HepG2 (cell line): ENCODE measurements around the gene TRAPPC4. TPM values are rescaled to one million over a fixed set of nuclear protein-coding genes. Genes with fewer than 3 reads are reported as not detected.
A peak's percentile ranks its signal among the peaks of the same experiment; 100 is the strongest.

ENCODE experiments used
- ATAC-seq: fragments of 200-7000 bp; cut with Tn5 transposase; 3 replicates; pipeline ENCODE4 v1.9.1; 2020; ENCODE audit warnings: mild to moderate bottlenecking, moderate library complexity
- BruUV-seq: library from RNA; stranded (reverse); fragments of 400-500 nt; replicated peaks from 2 replicates; lab custom pipeline; 2021; lab: Mats Ljungman, UMichigan
- CTCF ChIA-PET: fragments of 300-600 bp; formaldehyde crosslinking; extraction: SDS; loops from one replicate; lab custom pipeline; 2021; ENCODE audit warnings: low total read pairs, inconsistent platforms, low intra/inter-chr PET ratio; lab: Yijun Ruan, JAX
- POLR2A ChIA-PET: fragments of 350-600 bp; sonication (Branson Sonifier 250); formaldehyde crosslinking; loops from one replicate; lab custom pipeline; 2020; ENCODE audit warnings: antibody characterized with exemption, inconsistent platforms; lab: Yijun Ruan, JAX
- DNase-seq: peaks from one replicate; pipeline ENCODE4 v3.0.0-alpha.2; 2015; ENCODE audit warnings: low spot score
- FAIRE-seq: peaks from 3 replicates; lab custom pipeline; 2011; peaks lifted over from hg19 to GRCh38; lab: Jason Lieb, UNC
- H2AFZ ChIP-seq: one replicate; pipeline ENCODE4 v1.6.1; 2011; ENCODE audit warnings: low read length, inconsistent platforms
- H3K27ac ChIP-seq: fragments of 300-600 bp; 3 replicates; pipeline ENCODE4 v1.8.0; 2011; ENCODE audit warnings: mixed run types, mild to moderate bottlenecking, mixed read lengths, low read length, inconsistent platforms; ENCODE audit not compliant: insufficient read depth; ENCODE audit errors: extremely low read length
- H3K27me3 ChIP-seq, 2 experiments: fragments of 200-600 bp in 1 of 2; 2 replicates in 1 of 2; 3 replicates in 1 of 2; pipeline versions ENCODE4 v1.6.0 to v1.8.0; 2011; ENCODE audit warnings: low read length in 2 of 2, mild to moderate bottlenecking in 2 of 2, moderate library complexity in 2 of 2, inconsistent platforms in 1 of 2; ENCODE audit not compliant: insufficient read depth in 2 of 2, control insufficient read depth in 1 of 2
- H3K36me3 ChIP-seq, 2 experiments: fragments of 200-600 bp in 1 of 2; replicated peaks in 1 of 2; 2 replicates in 1 of 2; 3 replicates in 1 of 2; pipeline versions ENCODE4 v1.5.1 to v1.8.0; 2011; ENCODE audit warnings: low read length in 2 of 2, inconsistent platforms in 1 of 2; ENCODE audit not compliant: insufficient read depth in 2 of 2, control insufficient read depth in 1 of 2
- H3K4me1 ChIP-seq: 2 replicates; pipeline ENCODE4 v1.5.1; 2012; ENCODE audit warnings: low read length, inconsistent platforms; ENCODE audit not compliant: insufficient read depth
- H3K4me2 ChIP-seq: 2 replicates; pipeline ENCODE4 v1.6.0; 2011; ENCODE audit warnings: low read depth, low read length, inconsistent platforms
- H3K4me3 ChIP-seq, 3 experiments: fragments of 200-600 bp in 1 of 3; sonication (generic), shearing (Covaris generic) in 1 of 3; replicated peaks in 1 of 3; 2 replicates each; pipeline ENCODE4 v1.5.1; 2011 to 2016; ENCODE audit warnings: low read length in 3 of 3, inconsistent platforms in 2 of 3, low read depth in 2 of 3, mild to moderate bottlenecking in 2 of 3, control low read depth in 1 of 3, mixed read lengths in 1 of 3; ENCODE audit not compliant: insufficient read depth in 1 of 3
- H3K79me2 ChIP-seq: one replicate; pipeline ENCODE4 v1.6.1; 2011; ENCODE audit warnings: low read length, inconsistent platforms; ENCODE audit not compliant: insufficient read depth
- H3K9ac ChIP-seq: 2 replicates; pipeline ENCODE4 v1.6.0; 2011; ENCODE audit warnings: mild to moderate bottlenecking, low read depth, low read length, inconsistent platforms; ENCODE audit not compliant: insufficient read depth
- H3K9me3 ChIP-seq: 2 replicates; pipeline ENCODE4 v1.5.1; 2012; ENCODE audit warnings: mild to moderate bottlenecking, low read length
- H4K20me1 ChIP-seq: 2 replicates; pipeline ENCODE4 v1.6.0; 2011; ENCODE audit warnings: inconsistent platforms, mild to moderate bottlenecking, low read length, moderate library complexity; ENCODE audit not compliant: insufficient read depth
- FOXA3 ChIP-seq: IDR thresholded peaks from 2 replicates; pipeline ENCODE4 v1.6.1; 2016; ENCODE audit warnings: missing genetic modification reagents, missing compliant biosample characterization
- HHEX ChIP-seq: IDR thresholded peaks from 2 replicates; pipeline ENCODE4 v1.6.1; 2016; ENCODE audit warnings: control low read depth
- MAFK ChIP-seq, 2 experiments: IDR thresholded peaks in 1 of 2; conservative IDR thresholded peaks in 1 of 2; 2 replicates each; pipeline ENCODE4 v1.6.1; 2011; ENCODE audit warnings: improper control_type of control experiment in 2 of 2, low read length in 2 of 2
- MLXIP ChIP-seq: sonication (generic); formaldehyde crosslinking; IDR thresholded peaks from 2 replicates; pipeline ENCODE4 v1.9.0; 2021; ENCODE audit warnings: missing genetic modification reagents, borderline replicate concordance
- NCOA2 ChIP-seq: sonication (generic); formaldehyde crosslinking; IDR thresholded peaks from 2 replicates; pipeline ENCODE4 v1.8.0; 2022; ENCODE audit warnings: inconsistent platforms
- NFIC ChIP-seq: IDR thresholded peaks from 2 replicates; pipeline ENCODE4 v1.6.1; 2012; ENCODE audit warnings: mild to moderate bottlenecking, low read length, inconsistent platforms
- NR0B2 ChIP-seq: sonication (generic); formaldehyde crosslinking; IDR thresholded peaks from 2 replicates; pipeline ENCODE4 v1.4.0; 2020; ENCODE audit warnings: mild to moderate bottlenecking, missing genetic modification reagents
- PPARG ChIP-seq: conservative IDR thresholded peaks from 2 replicates; pipeline ENCODE4 v1.6.1; 2016; ENCODE audit warnings: missing biosample characterization, missing genetic modification reagents
- RNF2 ChIP-seq: fragments of 450-650 bp; conservative IDR thresholded peaks from 2 replicates; pipeline ENCODE4 v1.6.1; 2016; ENCODE audit warnings: low read depth
- ZBTB20 ChIP-seq: sonication (generic); formaldehyde crosslinking; IDR thresholded peaks from 2 replicates; pipeline ENCODE4 v1.8.1; 2023; ENCODE audit warnings: missing genetic modification reagents, low read depth, mild to moderate bottlenecking, borderline replicate concordance
- ZBTB21 ChIP-seq: sonication (generic); formaldehyde crosslinking; IDR thresholded peaks from 2 replicates; pipeline ENCODE4 v1.4.0; 2020; ENCODE audit warnings: missing genetic modification reagents
- ZNF326 ChIP-seq: sonication (generic); formaldehyde crosslinking; IDR thresholded peaks from 2 replicates; pipeline ENCODE4 v1.4.0; 2020; ENCODE audit warnings: missing genetic modification reagents, borderline replicate concordance
- ZNF501 ChIP-seq: sonication (generic); formaldehyde crosslinking; IDR thresholded peaks from 2 replicates; pipeline ENCODE4 v1.5.1; 2020; ENCODE audit warnings: mild to moderate bottlenecking, moderate library complexity, missing genetic modification reagents
- ZNF670 ChIP-seq: sonication (generic); formaldehyde crosslinking; IDR thresholded peaks from 2 replicates; pipeline ENCODE4 v1.8.0; 2022; ENCODE audit warnings: mild to moderate bottlenecking, missing genetic modification reagents, borderline replicate concordance
- ZNF782 ChIP-seq: sonication (generic); formaldehyde crosslinking; IDR thresholded peaks from 2 replicates; pipeline ENCODE4 v1.4.0; 2020; ENCODE audit warnings: missing genetic modification reagents, mild to moderate bottlenecking, borderline replicate concordance
- ZSCAN25 ChIP-seq: sonication (generic); formaldehyde crosslinking; IDR thresholded peaks from 2 replicates; pipeline ENCODE4 v1.8.0; 2022; ENCODE audit warnings: mild to moderate bottlenecking, missing genetic modification reagents
- WGBS: methylation state at CpG from one replicate; pipeline ENCODE4 v1.1.6; 2017; ENCODE audit warnings: low lambda C conversion rate; 5-methylcytosine and 5-hydroxymethylcytosine counted together
- in situ Hi-C: cut with HindIII; loops from 2 replicates; pipeline ENCODE4 v1.10.0; 2017; ENCODE audit warnings: low pct_unique_long_range_greater_than_20kb; ENCODE audit not compliant: extremely low pct_ligation_motif_present
- intact Hi-C: fragments of 100-400 bp; cut with micrococcal nuclease; formaldehyde crosslinking; loops from one replicate; pipeline ENCODE4 v1.10.0; 2022; ENCODE audit not compliant: unreplicated experiment
- polyA plus RNA-seq, 8 experiments: library from polyadenylated mRNA; depleted of rRNA in 3 of 8; stranded (reverse) in 7 of 8; unstranded in 1 of 8; fragments of >200 nt; fragmentation: Illumina TruSeq in 4 of 8; extraction: Trizol in 4 of 8; gene quantifications; 2 replicates each; pipeline versions ENCODE4 v1.2.1 to v1.2.3, GENCODE V29; 2011 to 2016; ENCODE audit warnings: low read depth in 4 of 8, missing spikeins in 1 of 8, mixed read lengths in 1 of 8; ENCODE audit not compliant: insufficient read depth in 1 of 8
- total RNA-seq, 5 experiments: library from RNA; depleted of rRNA; stranded (reverse); fragments of >200 nt; fragmentation: Illumina TruSeq; extraction: Trizol; gene quantifications; 2 replicates each; pipeline ENCODE4 v1.2.3, GENCODE V29; 2016; ENCODE audit warnings: low read depth in 1 of 5
- TF ChIP-seq, protein P1 (sequence below): sonication (generic); formaldehyde crosslinking; IDR thresholded peaks from 2 replicates; pipeline ENCODE4 v1.8.1; 2023; ENCODE audit warnings: mild to moderate bottlenecking, moderate library complexity, missing genetic modification reagents
- TF ChIP-seq, protein P2 (sequence below): IDR thresholded peaks from 2 replicates; pipeline ENCODE4 v1.6.1; 2016; ENCODE audit warnings: mild to moderate bottlenecking, missing biosample characterization, missing genetic modification reagents

The TRAPPC4 gene
- total and polyA plus RNA-seq, 2 of the 13 experiments (the other 11 are each of a cell fraction or from before 2014, with no cell fraction given) = 97.4 to 140 TPM

GRCh38 chr11:119030329-119031047, 11.9 kb downstream of the TRAPPC4 start, which contains the start of gene SLC37A4 (continued):
- TF ChIP-seq ZNF326 (CRISPR knock-in tag) = no peak
- peak; percentile 55; the same call in 1 of the 2 replicates for TF ChIP-seq ZSCAN25 (CRISPR knock-in tag)
- no peak for TF ChIP-seq ZBTB21 (CRISPR knock-in tag)
- TF ChIP-seq RNF2 = peak; percentile 83
- no peak for TF ChIP-seq MAFK (conservative IDR thresholded peaks at IDR 0.05 in 1 of 2, IDR thresholded peaks at IDR 0.05 in 1 of 2; ENCODE audit: low read length in 2 of 2)
- TF ChIP-seq, protein P1, sequence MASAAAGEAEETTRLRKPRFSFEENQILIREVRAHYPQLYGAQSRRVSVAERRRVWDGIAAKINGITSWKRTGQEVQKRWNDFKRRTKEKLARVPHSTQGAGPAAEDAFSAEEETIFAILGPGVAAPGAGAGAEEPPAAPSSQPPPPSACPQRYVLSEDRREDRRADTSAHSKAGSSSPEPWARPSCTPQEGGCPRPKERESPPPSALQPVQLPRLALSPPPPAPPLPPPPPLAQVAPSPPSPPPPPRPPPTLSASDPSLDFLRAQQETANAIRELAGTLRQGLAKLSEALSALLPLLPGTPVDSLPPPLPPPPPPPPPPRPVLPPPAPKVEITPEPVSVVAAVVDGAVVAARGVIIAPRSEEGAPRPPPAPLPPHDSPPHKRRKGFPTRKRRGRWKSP (CRISPR knock-in tag) = peak; percentile 72; the same call in 1 of the 2 replicates
- peak; percentile 35; the same call in 1 of the 2 replicates for TF ChIP-seq ZNF501 (CRISPR knock-in tag)
- peak; percentile 55 for TF ChIP-seq FOXA3
- TF ChIP-seq NFIC = no peak

DNA sequence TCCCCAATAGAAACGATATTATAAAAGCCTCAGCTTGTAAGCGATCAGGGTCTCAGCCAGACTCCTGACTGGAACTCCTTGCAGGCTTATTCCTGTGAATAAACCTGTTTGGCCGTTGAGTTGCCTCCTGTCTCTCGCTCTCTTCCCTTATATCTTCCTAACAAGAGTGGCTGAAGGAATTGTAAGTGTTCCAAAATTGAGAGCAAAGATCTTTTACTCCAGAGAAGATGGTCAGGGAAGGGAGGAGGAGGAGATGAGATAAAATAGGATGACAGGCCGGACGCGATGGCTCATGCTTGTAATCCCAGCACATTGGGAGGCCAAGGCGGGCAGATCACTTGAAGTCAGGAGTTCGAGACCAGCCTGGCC, 13.3 kb downstream of the TRAPPC4 start:
- ATAC-seq (no peak), DNase-seq (no peak), FAIRE-seq (no peak)
- Histone ChIP-seq H3K36me3 (peaks cover 0 to 1% of the 10 kb centered on the region in 2 experiments; a peak in 1 of 5 replicates), H3K27ac (peak overlapping the region; percentile 4), H3K4me2 (peak overlapping the region; percentile 47), H3K79me2 (peaks cover 33% of the 10 kb centered on the region), H3K27me3 (no peaks in the 10 kb centered on the region; a peak in 1 of 5 replicates), H3K9ac (peak overlapping the region; percentile 22; the same call in 1 of the 2 replicates), H3K4me3 (no peak overlapping the region), H2AFZ (peak overlapping the region; percentile 80), H3K4me1 (peaks cover 53% of the 10 kb centered on the region), H3K9me3 (no peaks in the 10 kb centered on the region), H4K20me1 (no peaks in the 10 kb centered on the region)
- no TSS peak for BruUV-seq
- ChIA-PET CTCF (no interaction called here), POLR2A (interaction anchor here (0.9 to 1.7 kb wide), 6 partner anchors 17 to 287 kb away, joined by 3 to 6 read pairs (median 4); partner anchors contain the start of genes HMBS and HYOU1)
- in situ Hi-C loops (no loop called here), intact Hi-C loops (loop anchor here (2.0 kb wide), 2 partner anchors 33 to 63 kb away; partner anchors contain the start of gene CENATAC)
- 45% methylated on average over 9 of the region's 9 CpGs for WGBS
- TF ChIP-seq ZNF782 (CRISPR knock-in tag) (no peak), ZNF670 (CRISPR knock-in tag) (no peak), HHEX (CRISPR knock-in tag) (no peak), MLXIP (CRISPR knock-in tag) (no peak), NR0B2 (CRISPR knock-in tag) (no peak), NCOA2 (CRISPR knock-in tag) (no peak), PPARG (CRISPR knock-in tag) (no peak), ZBTB20 (CRISPR knock-in tag) (no peak)
- TF ChIP-seq, protein P2, sequence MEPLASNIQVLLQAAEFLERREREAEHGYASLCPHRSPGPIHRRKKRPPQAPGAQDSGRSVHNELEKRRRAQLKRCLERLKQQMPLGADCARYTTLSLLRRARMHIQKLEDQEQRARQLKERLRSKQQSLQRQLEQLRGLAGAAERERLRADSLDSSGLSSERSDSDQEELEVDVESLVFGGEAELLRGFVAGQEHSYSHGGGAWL (CRISPR knock-in tag) = no peak
